Chondrocyte (in vitro differentiated cells): ENCODE measurements around the gene MDFI. TPM values are rescaled to one million over a fixed set of nuclear protein-coding genes. Genes with fewer than 3 reads are reported as not detected.
A peak's percentile ranks its signal among the peaks of the same experiment; 100 is the strongest.

Source experiments
- DNase-seq: peaks from one replicate; pipeline ENCODE4 v3.0.0; 2021; ENCODE audit warnings: mixed read lengths, low spot score
- H3K27ac Mint-ChIP-seq: one replicate; pipeline ENCODE4 v1.8.0; 2021; ENCODE audit warnings: mild to moderate bottlenecking, moderate library complexity, mixed read lengths; ENCODE audit not compliant: unreplicated experiment
- H3K27me3 Mint-ChIP-seq: 2 replicates; pipeline ENCODE4 v1.8.0; 2021; ENCODE audit warnings: low read depth, mixed read lengths
- H3K36me3 Mint-ChIP-seq: 2 replicates; pipeline ENCODE4 v1.8.0; 2021; ENCODE audit warnings: low read depth, mixed read lengths
- H3K4me1 Mint-ChIP-seq: 2 replicates; pipeline ENCODE4 v1.8.0; 2021; ENCODE audit warnings: low read depth, mild to moderate bottlenecking, mixed read lengths
- H3K4me3 Mint-ChIP-seq: one replicate; pipeline ENCODE4 v1.8.0; 2021; ENCODE audit warnings: mild to moderate bottlenecking, moderate library complexity, mixed read lengths; ENCODE audit not compliant: unreplicated experiment
- H3K9me3 Mint-ChIP-seq: 2 replicates; pipeline ENCODE4 v1.8.0; 2021; ENCODE audit warnings: low read depth, mixed read lengths
- total RNA-seq: library from RNA; stranded (reverse); gene quantifications from 3 replicates; pipeline ENCODE4 v1.2.1, GENCODE V29; 2021
- TF ChIP-seq, protein P1 (sequence below): fragments of 200-600 bp; sonication (generic); IDR thresholded peaks from 2 replicates; pipeline ENCODE4 v1.5.0; 2021; ENCODE audit warnings: antibody characterized with exemption, mild to moderate bottlenecking, moderate library complexity

The MDFI gene
- total RNA-seq, 1 donor from 2014 or later: 31.8 TPM

DNA sequence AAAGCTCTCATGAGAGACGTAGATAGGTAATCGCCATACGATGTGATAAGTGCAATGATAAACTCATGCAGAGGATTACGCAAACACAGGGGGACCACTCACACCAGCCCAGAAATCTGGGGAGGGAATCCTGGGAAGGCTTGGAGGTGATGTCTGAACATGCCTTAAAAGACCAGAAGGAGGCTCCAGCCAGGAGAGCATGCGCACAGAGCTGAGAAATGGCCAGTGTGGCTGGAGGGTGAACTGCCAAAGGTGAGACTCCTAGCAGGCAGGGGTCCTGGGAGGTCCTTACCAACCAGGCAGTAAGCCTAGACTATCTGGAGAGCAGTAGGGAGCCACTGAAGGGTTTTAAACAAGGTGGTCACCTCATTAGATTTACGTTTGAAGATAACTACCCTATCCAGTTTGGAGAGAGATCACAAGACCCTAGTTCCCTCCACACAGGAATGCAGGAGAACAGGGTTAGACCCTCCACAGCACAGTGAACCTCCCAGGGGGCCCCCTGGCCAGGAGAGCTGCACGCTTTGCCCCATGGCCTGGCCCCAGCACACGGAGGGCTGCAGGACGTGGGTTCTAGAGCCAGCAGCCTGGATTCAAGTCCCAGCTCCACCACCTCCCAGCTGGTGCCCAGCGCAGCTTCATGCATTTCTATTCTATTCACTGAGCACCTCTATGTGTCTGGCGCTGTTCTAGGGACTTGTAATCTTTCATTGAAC, 13.1 kb downstream of the MDFI start:
- TF ChIP-seq, protein P1, sequence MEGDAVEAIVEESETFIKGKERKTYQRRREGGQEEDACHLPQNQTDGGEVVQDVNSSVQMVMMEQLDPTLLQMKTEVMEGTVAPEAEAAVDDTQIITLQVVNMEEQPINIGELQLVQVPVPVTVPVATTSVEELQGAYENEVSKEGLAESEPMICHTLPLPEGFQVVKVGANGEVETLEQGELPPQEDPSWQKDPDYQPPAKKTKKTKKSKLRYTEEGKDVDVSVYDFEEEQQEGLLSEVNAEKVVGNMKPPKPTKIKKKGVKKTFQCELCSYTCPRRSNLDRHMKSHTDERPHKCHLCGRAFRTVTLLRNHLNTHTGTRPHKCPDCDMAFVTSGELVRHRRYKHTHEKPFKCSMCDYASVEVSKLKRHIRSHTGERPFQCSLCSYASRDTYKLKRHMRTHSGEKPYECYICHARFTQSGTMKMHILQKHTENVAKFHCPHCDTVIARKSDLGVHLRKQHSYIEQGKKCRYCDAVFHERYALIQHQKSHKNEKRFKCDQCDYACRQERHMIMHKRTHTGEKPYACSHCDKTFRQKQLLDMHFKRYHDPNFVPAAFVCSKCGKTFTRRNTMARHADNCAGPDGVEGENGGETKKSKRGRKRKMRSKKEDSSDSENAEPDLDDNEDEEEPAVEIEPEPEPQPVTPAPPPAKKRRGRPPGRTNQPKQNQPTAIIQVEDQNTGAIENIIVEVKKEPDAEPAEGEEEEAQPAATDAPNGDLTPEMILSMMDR: no peak
- Mint-ChIP-seq H3K27ac (no peak overlapping the region), H3K27me3 (no peaks in the 10 kb centered on the region), H3K4me1 (peaks cover 49% of the 10 kb centered on the region), H3K36me3 (peaks cover 34% of the 10 kb centered on the region), H3K4me3 (no peak overlapping the region), H3K9me3 (no peaks in the 10 kb centered on the region)
- peak; percentile 55 for DNase-seq

DNA sequence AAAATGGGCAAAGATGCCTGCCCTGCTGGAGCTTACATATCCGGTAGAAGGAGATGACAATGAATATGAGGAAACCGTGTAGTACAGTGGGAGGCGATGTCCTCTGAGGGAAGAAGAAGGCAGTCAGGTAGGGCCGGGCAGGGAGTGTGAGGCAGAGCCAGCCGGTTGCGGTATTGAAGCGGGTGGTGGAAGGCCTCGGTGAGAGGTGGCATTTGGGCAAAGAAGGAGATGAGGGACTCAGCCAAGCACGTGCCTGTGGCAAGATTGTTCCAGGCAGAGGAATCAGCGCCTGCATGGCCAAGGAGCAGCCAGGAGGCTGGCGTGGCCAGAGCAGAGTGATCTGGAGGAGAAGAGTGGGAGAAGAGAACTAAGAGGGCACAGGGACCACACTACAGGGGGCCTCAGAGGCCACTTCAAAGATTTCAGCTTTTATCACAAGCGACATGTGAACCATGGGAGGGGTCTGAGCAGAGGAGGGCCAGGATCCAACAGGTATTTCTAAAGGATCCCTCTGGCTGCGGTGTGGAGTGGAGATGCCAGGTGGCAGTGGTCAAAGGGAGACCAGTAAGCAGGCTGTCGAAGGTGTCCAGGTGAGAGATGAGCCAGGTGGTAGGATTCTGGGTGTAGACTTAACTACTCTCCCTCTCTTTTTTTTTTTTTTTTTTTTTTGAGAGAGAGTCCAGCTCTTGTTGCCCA, 13.8 kb downstream of the MDFI start:
- Mint-ChIP-seq H3K27me3 (no peaks in the 10 kb centered on the region), H3K36me3 (peaks cover 33% of the 10 kb centered on the region), H3K27ac (no peak overlapping the region), H3K4me3 (no peak overlapping the region), H3K9me3 (no peaks in the 10 kb centered on the region), H3K4me1 (peaks cover 49% of the 10 kb centered on the region)
- DNase-seq: peak; percentile 61
- TF ChIP-seq, protein P1: no peak

GRCh38 chr6:41652866-41653652, 14.8 kb downstream of the MDFI start:
- Mint-ChIP-seq H3K27me3 (no peaks in the 10 kb centered on the region), H3K4me3 (no peak overlapping the region), H3K4me1 (peaks cover 52% of the 10 kb centered on the region), H3K9me3 (no peaks in the 10 kb centered on the region), H3K36me3 (peaks cover 29% of the 10 kb centered on the region), H3K27ac (no peak overlapping the region)
- TF ChIP-seq, protein P1: no peak
- peak; percentile 87 for DNase-seq

DNA sequence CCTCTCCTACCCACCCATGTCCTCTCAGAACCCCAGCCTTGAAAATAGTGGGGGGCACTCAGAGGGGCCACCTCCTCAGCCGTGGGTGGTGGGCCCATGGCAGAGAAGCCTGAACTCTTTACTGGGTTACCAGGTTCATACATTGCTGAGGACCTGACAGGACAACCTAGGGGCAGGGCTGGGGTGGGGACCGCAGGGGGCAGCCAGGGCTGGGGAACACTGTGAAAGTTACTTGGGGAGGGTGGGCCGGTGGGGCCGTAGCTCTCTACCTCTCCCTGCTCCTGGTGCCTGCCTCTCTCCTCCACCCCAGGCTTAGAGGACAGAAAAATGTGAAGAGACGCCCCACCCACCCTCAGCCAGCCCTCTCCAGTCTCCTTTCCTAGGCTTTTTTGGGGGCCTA, 15.4 kb downstream of the MDFI start:
- H3K27me3 Mint-ChIP-seq: no peaks in the 10 kb centered on the region
- peaks cover 25% of the 10 kb centered on the region for H3K36me3 Mint-ChIP-seq
- peaks cover 52% of the 10 kb centered on the region for H3K4me1 Mint-ChIP-seq
- no peak overlapping the region for H3K27ac Mint-ChIP-seq
- DNase-seq: peak; percentile 53
- H3K9me3 Mint-ChIP-seq: no peaks in the 10 kb centered on the region
- TF ChIP-seq, protein P1: no peak
- no peak overlapping the region for H3K4me3 Mint-ChIP-seq

GRCh38 chr6:41654151-41654697, 16.0 kb downstream of the MDFI start:
- Mint-ChIP-seq H3K36me3 (peaks cover 25% of the 10 kb centered on the region), H3K4me1 (peaks cover 52% of the 10 kb centered on the region), H3K27ac (no peak overlapping the region), H3K4me3 (no peak overlapping the region), H3K9me3 (no peaks in the 10 kb centered on the region), H3K27me3 (no peaks in the 10 kb centered on the region)
- DNase-seq: peak; percentile 53
- TF ChIP-seq, protein P1: no peak
